ENCODE results near the gene CCL5.
A peak's percentile ranks its signal among the peaks of the same experiment; 100 is the strongest.

The CCL5 gene

GRCh38 chr17:35878361-35878760, 1.8 kb downstream of the CCL5 start:
- POLR2A ChIA-PET = no interaction called here
- CTCF ChIA-PET = interaction anchor here (0.9 to 5.7 kb wide), 7 partner anchors 11 to 194 kb away, joined by 3 to 24 read pairs (median 4); partner anchors contain the start of gene TAF15
- no peak for TF ChIP-seq CTCF (IDR thresholded peaks at IDR 0.05; ENCODE audit: control extremely low read depth, extremely low read depth, low read depth, missing control alignments)
- no peak for DNase-seq (ENCODE audit: extremely low spot score)

- TF ChIP-seq CTCF (IDR thresholded peaks at IDR 0.05; ENCODE audit: control extremely low read depth, extremely low read depth, low read depth, missing control alignments) = no peak
- DNase-seq (ENCODE audit: extremely low spot score) = no peak
- ChIA-PET POLR2A (no interaction called here), CTCF (interaction anchor here (0.9 to 5.7 kb wide), 6 partner anchors 12 to 114 kb away, joined by 3 to 24 read pairs (median 4); partner anchors contain the start of gene TAF15)
These were observed 2.7 kb downstream of the CCL5 start for GRCh38 chr17:35877345-35878029.

- POLR2A ChIA-PET = interaction anchor here (0.9 kb wide), 1 partner anchor 20 kb away, joined by 4 read pairs; no protein-coding TSS in a partner anchor
- no peak for TF ChIP-seq CTCF (IDR thresholded peaks at IDR 0.05; ENCODE audit: control extremely low read depth, extremely low read depth, low read depth, missing control alignments)
- DNase-seq (ENCODE audit: extremely low spot score) = no peak
- CTCF ChIA-PET = interaction anchor here (0.7 to 5.7 kb wide), 9 partner anchors 11 to 197 kb away, joined by 3 to 24 read pairs (median 4); no protein-coding TSS in a partner anchor
These were observed 3.6 kb downstream of the CCL5 start for GRCh38 chr17:35876534-35876933.

GRCh38 chr17:35875800-35876139, 4.4 kb downstream of the CCL5 start:
- POLR2A ChIA-PET = interaction anchor here (0.9 kb wide), 1 partner anchor 19 kb away, joined by 4 read pairs; no protein-coding TSS in a partner anchor
- no peak for DNase-seq (ENCODE audit: extremely low spot score)
- CTCF ChIA-PET = interaction anchor here (0.7 to 5.7 kb wide), 9 partner anchors 12 to 197 kb away, joined by 3 to 24 read pairs (median 4); no protein-coding TSS in a partner anchor
- no peak for TF ChIP-seq CTCF (IDR thresholded peaks at IDR 0.05; ENCODE audit: control extremely low read depth, extremely low read depth, low read depth, missing control alignments)

- POLR2A ChIA-PET = no interaction called here
- CTCF ChIA-PET = interaction anchor here (1.1 to 5.7 kb wide), 4 partner anchors 11 to 40 kb away, joined by 3 to 24 read pairs (median 10); no protein-coding TSS in a partner anchor
- DNase-seq (ENCODE audit: extremely low spot score) = peak; percentile 37
- no peak for TF ChIP-seq CTCF (IDR thresholded peaks at IDR 0.05; ENCODE audit: control extremely low read depth, extremely low read depth, low read depth, missing control alignments)
These were observed 4.9 kb downstream of the CCL5 start for GRCh38 chr17:35875072-35875799.

- CTCF ChIA-PET = interaction anchor here (0.8 to 4.9 kb wide), 7 partner anchors 12 to 277 kb away, joined by 3 to 30 read pairs (median 3); no protein-coding TSS in a partner anchor
- no peak for DNase-seq (ENCODE audit: extremely low spot score)
- no peak for TF ChIP-seq CTCF (IDR thresholded peaks at IDR 0.05; ENCODE audit: control extremely low read depth, extremely low read depth, low read depth, missing control alignments)
- POLR2A ChIA-PET = no interaction called here
These were observed 7.8 kb downstream of the CCL5 start for GRCh38 chr17:35872196-35872980.

Measured in GM10248 (cell line).